Activated CD8-positive, alpha-beta T cell treated with anti-CD3 and anti-CD28 coated beads for 36 hours (primary cell): ENCODE measurements around the gene SRRT. TPM values are rescaled to one million over a fixed set of nuclear protein-coding genes. Genes with fewer than 3 reads are reported as not detected.

Experiments
- ATAC-seq: fragments of 200-7000 bp; cut with Tn5 transposase; one replicate; pipeline ENCODE4 v1.10.0; 2021; ENCODE audit warnings: mild to moderate bottlenecking, moderate library complexity
- CTCF ChIA-PET: fragments of 350-600 bp; sonication (Branson Sonifier 250); formaldehyde crosslinking; loops from one replicate; lab custom pipeline; 2021; ENCODE audit warnings: antibody characterized with exemption; lab: Charles Lee
- POLR2A ChIA-PET: fragments of 350-600 bp; sonication (Branson Sonifier 250); formaldehyde crosslinking; loops from one replicate; lab custom pipeline; 2021; ENCODE audit warnings: antibody characterized with exemption; lab: Charles Lee
- DNase-seq: peaks from one replicate; pipeline ENCODE4 v3.0.0-alpha.2; 2020
- H3K27ac Mint-ChIP-seq: one replicate; pipeline ENCODE4 v1.8.0; 2021; ENCODE audit warnings: mild to moderate bottlenecking, mixed read lengths
- H3K27me3 Mint-ChIP-seq: one replicate; pipeline ENCODE4 v1.8.0; 2021; ENCODE audit warnings: mixed read lengths
- H3K36me3 Mint-ChIP-seq: one replicate; pipeline ENCODE4 v1.8.0; 2021; ENCODE audit warnings: low read depth, mixed read lengths
- H3K4me1 Mint-ChIP-seq: one replicate; pipeline ENCODE4 v1.8.0; 2021; ENCODE audit warnings: low read depth, mixed read lengths
- H3K4me3 Mint-ChIP-seq: one replicate; pipeline ENCODE4 v1.8.0; 2021; ENCODE audit warnings: mild to moderate bottlenecking, moderate library complexity, mixed read lengths
- H3K9me3 Mint-ChIP-seq: one replicate; pipeline ENCODE4 v1.8.0; 2021; ENCODE audit warnings: mixed read lengths
- intact Hi-C: fragments of 100-400 bp; cut with micrococcal nuclease; formaldehyde crosslinking; loops from one replicate; pipeline ENCODE4 v1.10.0; 2022
- total RNA-seq, 2 experiments: library from RNA; stranded (reverse); gene quantifications; one replicate each; pipeline ENCODE4 v1.2.3, GENCODE V29; 2021
- TF ChIP-seq, protein P1 (sequence below): fragments of 200-600 bp; IDR thresholded peaks from one replicate; pipeline ENCODE4 v1.8.0; 2022; ENCODE audit warnings: antibody characterized with exemption, mild to moderate bottlenecking

The SRRT gene
- total RNA-seq, 2 experiments from 2014 or later = 211 to 239 TPM

DNA sequence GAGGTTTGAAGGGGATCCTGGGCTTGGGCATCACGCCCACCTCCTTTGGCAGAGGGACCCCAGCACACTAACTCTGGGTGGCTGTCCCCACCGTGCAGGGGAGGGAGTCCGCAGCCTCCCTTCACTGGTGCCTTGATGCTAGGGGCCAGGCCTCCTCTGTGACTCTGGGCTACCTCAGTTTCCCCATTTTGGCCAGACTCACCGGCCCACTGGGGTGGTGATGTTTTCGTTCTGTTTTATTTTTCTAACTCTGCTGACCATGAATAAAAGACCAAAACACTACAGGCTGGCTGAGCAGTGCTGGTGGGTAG lies 8.2 kb upstream of the SRRT start:
- H3K27me3 Mint-ChIP-seq = no peaks in the 10 kb centered on the region
- CTCF ChIA-PET = interaction anchor here (0.7 kb wide), 2 partner anchors 14 to 162 kb away, joined by 3 read pairs; partner anchors contain the start of gene SLC12A9
- H3K36me3 Mint-ChIP-seq = peaks cover 11% of the 10 kb centered on the region
- DNase-seq (no peak), ATAC-seq (no peak)
- peak overlapping the region; percentile 95 for H3K27ac Mint-ChIP-seq
- POLR2A ChIA-PET = interaction anchor here (0.8 to 1.6 kb wide), 5 partner anchors 9 to 22 kb away, joined by 3 to 7 read pairs (median 5); partner anchors contain the start of genes SLC12A9 and SRRT
- peaks cover 8% of the 10 kb centered on the region for H3K4me1 Mint-ChIP-seq
- TF ChIP-seq, protein P1, sequence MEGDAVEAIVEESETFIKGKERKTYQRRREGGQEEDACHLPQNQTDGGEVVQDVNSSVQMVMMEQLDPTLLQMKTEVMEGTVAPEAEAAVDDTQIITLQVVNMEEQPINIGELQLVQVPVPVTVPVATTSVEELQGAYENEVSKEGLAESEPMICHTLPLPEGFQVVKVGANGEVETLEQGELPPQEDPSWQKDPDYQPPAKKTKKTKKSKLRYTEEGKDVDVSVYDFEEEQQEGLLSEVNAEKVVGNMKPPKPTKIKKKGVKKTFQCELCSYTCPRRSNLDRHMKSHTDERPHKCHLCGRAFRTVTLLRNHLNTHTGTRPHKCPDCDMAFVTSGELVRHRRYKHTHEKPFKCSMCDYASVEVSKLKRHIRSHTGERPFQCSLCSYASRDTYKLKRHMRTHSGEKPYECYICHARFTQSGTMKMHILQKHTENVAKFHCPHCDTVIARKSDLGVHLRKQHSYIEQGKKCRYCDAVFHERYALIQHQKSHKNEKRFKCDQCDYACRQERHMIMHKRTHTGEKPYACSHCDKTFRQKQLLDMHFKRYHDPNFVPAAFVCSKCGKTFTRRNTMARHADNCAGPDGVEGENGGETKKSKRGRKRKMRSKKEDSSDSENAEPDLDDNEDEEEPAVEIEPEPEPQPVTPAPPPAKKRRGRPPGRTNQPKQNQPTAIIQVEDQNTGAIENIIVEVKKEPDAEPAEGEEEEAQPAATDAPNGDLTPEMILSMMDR = no peak
- peak overlapping the region; percentile 89 for H3K4me3 Mint-ChIP-seq
- H3K9me3 Mint-ChIP-seq = no peaks in the 10 kb centered on the region
- intact Hi-C loops = no loop called here

DNA sequence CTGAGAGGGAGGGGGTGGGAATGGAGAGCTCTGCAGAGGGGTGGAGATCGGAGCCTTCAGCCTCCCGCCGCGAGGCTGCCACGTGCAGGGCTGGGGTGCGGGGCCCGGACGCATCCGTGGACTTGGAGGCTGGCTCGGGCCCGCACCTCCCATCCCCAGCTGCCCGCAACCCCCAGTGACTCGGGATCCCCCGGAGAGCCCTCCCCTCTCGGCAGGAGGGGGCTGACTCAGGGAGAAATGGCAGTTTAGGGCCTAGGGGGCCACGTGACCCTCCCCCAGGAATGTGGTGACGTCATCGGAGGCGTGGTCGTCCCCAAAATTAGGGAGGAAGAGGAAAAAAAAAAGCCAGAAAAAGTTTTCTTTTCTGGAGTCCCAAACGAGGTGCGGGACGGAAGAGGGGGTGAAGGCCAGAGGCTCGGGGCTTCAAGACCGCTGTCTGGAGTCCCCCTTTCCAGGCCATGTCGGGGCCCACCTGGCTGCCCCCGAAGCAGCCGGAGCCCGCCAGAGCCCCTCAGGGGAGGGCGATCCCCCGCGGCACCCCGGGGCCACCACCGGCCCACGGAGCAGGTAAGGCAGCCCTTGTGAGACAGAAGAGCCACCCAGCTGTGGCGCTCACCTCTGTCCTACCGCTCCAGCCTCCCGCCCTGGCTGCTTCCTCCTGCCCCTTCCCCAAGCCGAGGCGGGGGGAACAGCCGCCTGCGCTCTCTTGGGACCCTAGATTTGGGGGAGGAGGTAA lies 7.7 kb upstream of the SRRT start, which contains the start of gene TRIP6:
Gene TRIP6 (plus strand): TSS at position 348 of the 736 bp plus-strand sequence. CDS start 111 bp downstream, at position 459.
- intact Hi-C loops = no loop called here

DNA sequence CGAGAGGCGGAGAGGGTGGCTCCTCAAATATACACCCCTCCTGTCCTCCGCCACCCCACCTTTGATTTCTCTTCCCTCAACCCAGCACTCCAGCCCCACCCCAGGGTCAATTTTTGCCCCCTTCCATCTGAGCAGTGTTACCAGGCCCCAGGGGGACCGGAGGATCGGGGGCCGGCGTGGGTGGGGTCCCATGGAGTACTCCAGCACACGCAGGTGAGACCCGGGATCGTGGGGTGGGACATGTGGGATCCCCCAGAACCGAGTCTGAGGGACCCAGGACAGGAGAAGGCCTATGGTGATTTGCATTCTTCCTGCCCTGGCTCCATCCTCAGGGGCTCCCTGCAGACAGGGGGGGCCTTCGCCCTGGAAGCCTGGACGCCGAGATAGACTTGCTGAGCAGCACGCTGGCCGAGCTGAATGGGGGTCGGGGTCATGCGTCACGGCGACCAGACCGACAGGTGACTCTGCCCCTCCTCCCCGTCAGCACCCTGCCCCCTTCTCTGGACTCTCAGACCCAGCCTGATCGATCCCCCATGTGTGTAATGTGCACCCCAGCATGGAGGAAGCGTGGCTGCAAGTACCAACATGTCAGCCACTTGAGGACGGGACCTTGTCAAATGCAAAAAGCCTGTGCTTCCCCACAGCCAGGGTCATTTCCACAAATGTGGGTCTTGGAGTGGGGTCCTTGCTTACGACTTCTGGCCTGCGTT lies 7.0 kb upstream of the SRRT start:
- Mint-ChIP-seq H3K27ac (peak overlapping the region; percentile 87), H3K36me3 (peaks cover 14% of the 10 kb centered on the region), H3K9me3 (no peaks in the 10 kb centered on the region), H3K27me3 (no peaks in the 10 kb centered on the region), H3K4me1 (peaks cover 8% of the 10 kb centered on the region), H3K4me3 (peak overlapping the region; percentile 89)
- ChIA-PET CTCF (interaction anchor here (1.1 kb wide), 1 partner anchor 8 kb away, joined by 3 read pairs; no protein-coding TSS in a partner anchor), POLR2A (interaction anchor here (1.6 kb wide), 1 partner anchor 11 kb away, joined by 7 read pairs; no protein-coding TSS in a partner anchor)
- TF ChIP-seq, protein P1 = no peak
- intact Hi-C loops = no loop called here
- peak; percentile 10 for DNase-seq
- no peak for ATAC-seq

More for the DNA sequence above, 7.7 kb upstream of the SRRT start, which contains the start of gene TRIP6:
- Mint-ChIP-seq H3K4me1 (peaks cover 8% of the 10 kb centered on the region), H3K36me3 (peaks cover 12% of the 10 kb centered on the region), H3K27me3 (no peaks in the 10 kb centered on the region), H3K4me3 (peak within 1 kb of the TSS; percentile 89), H3K9me3 (no peaks in the 10 kb centered on the region), H3K27ac (peak within 1 kb of the TSS; percentile 95)
- DNase-seq (peak; percentile 79), ATAC-seq (peak; percentile 72)
- ChIA-PET CTCF (interaction anchor here (0.7 to 1.1 kb wide), 3 partner anchors 9 to 162 kb away, joined by 3 read pairs; partner anchors contain the start of gene SLC12A9), POLR2A (interaction anchor here (0.8 to 1.6 kb wide), 5 partner anchors 8 to 21 kb away, joined by 3 to 7 read pairs (median 5); partner anchors contain the start of genes SLC12A9 and SRRT)
- TF ChIP-seq, protein P1 = no peak

DNA sequence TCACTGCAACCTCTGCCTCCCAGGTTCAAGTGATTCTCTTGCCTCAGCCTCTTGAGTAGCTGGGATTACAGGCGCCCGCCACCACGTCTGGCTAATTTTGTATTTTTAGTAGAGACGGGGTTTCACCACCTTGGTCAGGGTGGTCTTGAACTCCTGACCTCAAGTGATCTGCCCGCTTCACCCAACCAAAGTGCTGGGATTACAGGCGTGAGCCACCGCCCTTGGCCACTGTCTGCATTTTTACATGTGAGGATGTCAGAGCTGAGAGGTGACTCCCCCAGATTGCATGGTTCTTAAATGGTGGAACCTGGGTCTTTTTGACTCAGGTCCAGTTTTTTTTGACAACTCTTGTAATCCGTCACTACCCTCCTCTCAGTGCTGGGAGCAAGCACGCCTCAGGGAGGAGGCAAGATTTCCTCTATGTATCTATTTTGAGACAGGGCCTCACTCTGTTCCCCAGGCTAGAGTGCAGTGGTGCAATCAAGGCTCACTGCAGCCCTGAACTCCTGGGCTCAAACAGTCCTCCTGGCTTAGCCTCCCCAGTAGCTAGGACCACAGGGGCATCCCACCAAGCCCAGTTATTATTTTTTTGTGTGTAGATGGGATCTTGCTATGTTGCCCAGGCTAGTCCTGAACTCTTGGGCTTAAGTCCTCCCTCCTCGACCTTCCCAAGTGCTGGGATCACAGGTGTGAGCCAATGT lies 1.2 kb upstream of the SRRT start:
- TF ChIP-seq, protein P1 = no peak
- ATAC-seq = no peak
- Mint-ChIP-seq H3K4me3 (peak overlapping the region; percentile 98), H3K27me3 (no peaks in the 10 kb centered on the region), H3K36me3 (peaks cover 59% of the 10 kb centered on the region), H3K27ac (peak overlapping the region; percentile 98), H3K9me3 (no peaks in the 10 kb centered on the region), H3K4me1 (peaks cover 29% of the 10 kb centered on the region)
- ChIA-PET CTCF (no interaction called here), POLR2A (interaction anchor here (1.5 to 6.8 kb wide), 3 partner anchors 13 to 212 kb away, joined by 3 to 167 read pairs (median 12); partner anchors contain the start of genes SLC12A9, TRIM56 and UFSP1)
- DNase-seq = no peak
- intact Hi-C loops = no loop called here
